ENCODE data around the gene DCAF16. TPM values are rescaled to one million over a fixed set of nuclear protein-coding genes. Genes with fewer than 3 reads are reported as not detected.

The DCAF16 gene
- polyA plus RNA-seq, 2 of the 4 experiments (the other 2 are of a cell fraction): 6.3 to 13.3 TPM

GRCh38 chr4:17761062-17761461 is 49.5 kb downstream of the DCAF16 start:
- Histone ChIP-seq H3K9me3 (no peaks in the 10 kb centered on the region), H3K4me2 (no peak overlapping the region), H3K27ac (no peak overlapping the region), H3K4me3 (no peak overlapping the region), H3K4me1 (no peaks in the 10 kb centered on the region)
- DNase-seq (ENCODE audit: low read depth in 1 of 2, low spot score in 1 of 2) (no peak), FAIRE-seq (no peak), ATAC-seq (no peak)
- TF ChIP-seq ATOH8 (CRISPR knock-in tag; IDR thresholded peaks at IDR 0.05; ENCODE audit: low read depth) (no peak), MAFK (IDR thresholded peaks at IDR 0.05; ENCODE audit: partially characterized antibody) (no peak), CHD2 (IDR thresholded peaks at IDR 0.05; ENCODE audit: low read length, partially characterized antibody) (no peak), HEYL (CRISPR knock-in tag; IDR thresholded peaks at IDR 0.05) (no peak), RCOR1 (IDR thresholded peaks at IDR 0.05; ENCODE audit: low read depth, low read length) (no peak), ELK1 (IDR thresholded peaks at IDR 0.05; ENCODE audit: low read depth, low read length) (no peak), KDM1A (IDR thresholded peaks at IDR 0.05; ENCODE audit: low read depth) (no peak), PBX3 (IDR thresholded peaks at IDR 0.05) (no peak), MYC (IDR thresholded peaks at IDR 0.05; ENCODE audit: borderline replicate concordance, low read length) (no peak)
- WGBS (ENCODE audit: missing lambda C conversion rate): 14% methylated on average over 1 of the region's 1 CpG
- POLR2A ChIA-PET: no interaction called here
- CTCF ChIA-PET: no interaction called here

- POLR2A ChIA-PET: no interaction called here
- no peak for FAIRE-seq
- H3K4me2 ChIP-seq: no peak overlapping the region
These were observed 49.9 kb downstream of the DCAF16 start for GRCh38 chr4:17760626-17761025.

More at GRCh38 chr4:17760626-17761025, 49.9 kb downstream of the DCAF16 start:
- WGBS (ENCODE audit: missing lambda C conversion rate): 42% methylated on average over 6 of the region's 6 CpGs
- H3K4me1 ChIP-seq: no peaks in the 10 kb centered on the region
- TF ChIP-seq FOSB (CRISPR knock-in tag; IDR thresholded peaks at IDR 0.05): no peak
- TF ChIP-seq FOXS1 (CRISPR knock-in tag; IDR thresholded peaks at IDR 0.05): no peak
- no peak for TF ChIP-seq CBX8 (IDR thresholded peaks at IDR 0.05)
- no peak for TF ChIP-seq REST (IDR thresholded peaks at IDR 0.05)
- TF ChIP-seq RARB (CRISPR knock-in tag; IDR thresholded peaks at IDR 0.05): no peak
- TF ChIP-seq KDM1A (IDR thresholded peaks at IDR 0.05; ENCODE audit: low read depth): no peak
- no peak for TF ChIP-seq JUNB (IDR thresholded peaks at IDR 0.05)
- no peak for TF ChIP-seq MAZ (IDR thresholded peaks at IDR 0.05; ENCODE audit: borderline replicate concordance, low read depth, low read length)
- no peak for TF ChIP-seq ELK1 (IDR thresholded peaks at IDR 0.05; ENCODE audit: low read depth, low read length)
- TF ChIP-seq HOXB5 (CRISPR knock-in tag; IDR thresholded peaks at IDR 0.05): no peak
- TF ChIP-seq TP53 (CRISPR knock-in tag; IDR thresholded peaks at IDR 0.05): no peak
- TF ChIP-seq HEYL (CRISPR knock-in tag; IDR thresholded peaks at IDR 0.05): no peak
- no peak for TF ChIP-seq SMC3 (IDR thresholded peaks at IDR 0.05)
- TF ChIP-seq CBX2 (IDR thresholded peaks at IDR 0.05; ENCODE audit: borderline replicate concordance, low read depth): no peak
- ATAC-seq (no peak), DNase-seq (ENCODE audit: low read depth in 1 of 2, low spot score in 1 of 2) (no peak)
- H3K9me3 ChIP-seq: no peaks in the 10 kb centered on the region
- no peak overlapping the region for H3K27ac ChIP-seq
- no peak overlapping the region for H3K4me3 ChIP-seq
- CTCF ChIA-PET: no interaction called here

Measured in A549 (cell line).